Immature natural killer cell (primary cell): Measurements from ENCODE around the gene HDAC8. TPM values are rescaled to one million over a fixed set of nuclear protein-coding genes. Genes with fewer than 3 reads are reported as not detected.
"Not testable (repeated sequence)": the region's sequence is repeated elsewhere in the genome, so short reads cannot be mapped to it uniquely, and the experiment has no call there.

Experiments used
- DNase-seq, 3 donors: peaks; one replicate each; pipeline ENCODE4 v3.0.0; 2022; ENCODE audit warnings: mixed read lengths in 1 of 3
- H3K27ac Mint-ChIP-seq, 6 donors: one replicate each; pipeline ENCODE4 v1.8.0; 2020; ENCODE audit warnings: mixed read lengths in 6 of 6, mild to moderate bottlenecking in 5 of 6, inconsistent platforms in 4 of 6, moderate library complexity in 3 of 6
- H3K27me3 Mint-ChIP-seq, 3 donors: one replicate each; pipeline ENCODE4 v1.8.0; 2020 to 2021; ENCODE audit warnings: low read depth in 3 of 3, mild to moderate bottlenecking in 3 of 3, mixed read lengths in 3 of 3, moderate library complexity in 3 of 3, inconsistent platforms in 1 of 3
- H3K36me3 Mint-ChIP-seq, 3 donors: one replicate each; pipeline ENCODE4 v1.8.0; 2020; ENCODE audit warnings: mixed read lengths in 3 of 3, inconsistent platforms in 2 of 3, mild to moderate bottlenecking in 2 of 3
- H3K4me1 Mint-ChIP-seq, 2 donors: one replicate each; pipeline ENCODE4 v1.8.0; 2020; ENCODE audit warnings: inconsistent platforms in 2 of 2, mild to moderate bottlenecking in 2 of 2, mixed read lengths in 2 of 2, moderate library complexity in 1 of 2
- H3K4me3 Mint-ChIP-seq, 5 donors: one replicate each; pipeline ENCODE4 v1.8.0; 2020; ENCODE audit warnings: mild to moderate bottlenecking in 5 of 5, mixed read lengths in 5 of 5, inconsistent platforms in 3 of 5, moderate library complexity in 3 of 5
- H3K9me3 Mint-ChIP-seq, 6 donors: one replicate each; pipeline ENCODE4 v1.8.0; 2020; ENCODE audit warnings: mild to moderate bottlenecking in 6 of 6, mixed read lengths in 6 of 6, inconsistent platforms in 4 of 6, moderate library complexity in 3 of 6
- polyA plus RNA-seq, 3 donors: library from polyadenylated mRNA; unstranded; fragments of 300-500 nt; fragmentation: Illumina TruSeq; gene quantifications; one replicate each; pipeline ENCODE4 v1.2.3, GENCODE V29; 2021

Gene HDAC8
- polyA plus RNA-seq, 3 donors from 2014 or later: 13.8 to 39.6 (median 20.9) TPM

DNA sequence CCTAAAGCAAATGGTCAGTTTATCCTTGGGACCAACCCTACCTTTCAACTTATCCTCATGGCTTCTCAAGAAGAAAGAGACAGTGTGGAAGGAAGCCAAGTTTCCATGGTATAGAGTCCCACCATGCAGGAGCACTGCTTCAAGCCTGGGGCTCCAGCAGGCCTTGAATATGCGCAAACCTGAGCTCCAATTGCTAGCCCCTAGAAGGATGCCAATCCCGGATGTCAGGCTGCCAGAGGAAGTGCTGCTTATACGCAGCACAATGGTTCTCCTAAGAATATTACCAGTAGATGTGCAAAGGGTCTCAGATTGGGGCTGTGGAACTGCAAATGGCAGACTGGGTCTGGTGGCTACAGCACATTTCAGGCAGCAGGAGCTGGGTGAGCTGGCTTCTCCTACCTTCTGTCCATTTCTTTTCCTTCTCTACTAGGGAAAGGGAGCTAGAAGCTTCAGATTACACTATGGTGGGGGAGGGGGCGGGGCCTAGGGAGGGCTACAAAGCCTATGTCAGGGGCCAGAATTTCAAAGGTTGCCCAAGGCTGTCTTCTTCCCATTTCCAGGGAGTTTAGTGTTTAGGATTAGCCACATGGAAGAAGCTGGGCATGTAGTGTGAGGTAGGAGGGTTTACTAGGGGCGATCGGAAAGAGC, 226.2 kb downstream of the HDAC8 start:
- no peak overlapping the region for H3K4me3 Mint-ChIP-seq
- no peaks in the 10 kb centered on the region for H3K4me1 Mint-ChIP-seq
- no peaks in the 10 kb centered on the region for H3K9me3 Mint-ChIP-seq
- DNase-seq: no peak
- peaks cover 0 to 5% (median 3%) of the 10 kb centered on the region in 3 donors for H3K27me3 Mint-ChIP-seq
- H3K36me3 Mint-ChIP-seq: peaks cover 0 to 10% (median 6%) of the 10 kb centered on the region in 3 donors
- no peak overlapping the region for H3K27ac Mint-ChIP-seq

DNA sequence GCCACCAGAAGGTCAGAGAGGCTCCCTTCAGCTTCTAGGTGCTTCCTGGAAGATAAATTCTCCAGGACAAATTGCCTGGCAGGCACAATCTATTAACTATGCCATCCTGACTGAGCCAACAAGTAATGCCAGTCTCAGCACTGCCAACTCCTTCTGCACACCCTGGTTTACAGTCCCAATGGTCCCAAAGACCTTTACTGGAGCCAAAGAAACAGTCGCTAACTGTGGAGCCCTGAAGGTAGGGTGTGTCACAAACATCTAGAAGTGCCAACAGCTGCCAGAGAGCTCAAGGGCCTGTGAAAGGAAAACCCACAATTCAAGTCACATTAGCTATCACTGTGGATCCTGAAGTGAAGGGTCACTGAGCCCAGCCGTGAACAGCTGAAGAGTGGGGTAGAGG, 232.0 kb downstream of the HDAC8 start:
- Mint-ChIP-seq H3K9me3 (no peaks in the 10 kb centered on the region), H3K4me1 (no peaks in the 10 kb centered on the region), H3K36me3 (peaks cover 0 to 12% (median 0%) of the 10 kb centered on the region in 3 donors), H3K27ac (no peak overlapping the region), H3K4me3 (no peak overlapping the region), H3K27me3 (peaks cover 0 to 1% (median 0%) of the 10 kb centered on the region in 3 donors)
- no peak for DNase-seq

DNA sequence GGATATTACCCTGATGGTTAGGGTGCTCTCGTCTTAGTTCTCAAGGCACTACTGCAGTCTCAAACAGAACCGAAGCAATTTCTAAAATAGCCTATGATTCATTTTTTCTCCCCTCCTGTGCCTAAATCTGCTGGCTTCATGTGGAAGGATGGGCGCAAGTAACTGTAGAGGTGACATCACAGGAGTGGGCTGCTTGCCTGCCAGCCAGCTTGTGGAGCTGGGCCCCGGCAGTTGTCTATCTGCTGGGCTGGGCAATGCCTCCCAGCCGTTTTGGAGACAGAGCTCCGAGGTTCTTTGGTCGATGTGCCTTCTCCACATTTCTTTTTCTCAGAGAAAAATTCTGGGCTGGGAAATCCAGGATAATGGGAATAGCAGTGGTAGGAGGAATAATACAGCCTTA, 232.6 kb downstream of the HDAC8 start:
- no peak overlapping the region for H3K27ac Mint-ChIP-seq
- DNase-seq: no peak
- H3K27me3 Mint-ChIP-seq: peaks cover 0 to 1% (median 0%) of the 10 kb centered on the region in 3 donors
- H3K4me1 Mint-ChIP-seq: no peaks in the 10 kb centered on the region
- H3K9me3 Mint-ChIP-seq: no peaks in the 10 kb centered on the region
- H3K36me3 Mint-ChIP-seq: peaks cover 0 to 16% (median 0%) of the 10 kb centered on the region in 3 donors
- H3K4me3 Mint-ChIP-seq: no peak overlapping the region

DNA sequence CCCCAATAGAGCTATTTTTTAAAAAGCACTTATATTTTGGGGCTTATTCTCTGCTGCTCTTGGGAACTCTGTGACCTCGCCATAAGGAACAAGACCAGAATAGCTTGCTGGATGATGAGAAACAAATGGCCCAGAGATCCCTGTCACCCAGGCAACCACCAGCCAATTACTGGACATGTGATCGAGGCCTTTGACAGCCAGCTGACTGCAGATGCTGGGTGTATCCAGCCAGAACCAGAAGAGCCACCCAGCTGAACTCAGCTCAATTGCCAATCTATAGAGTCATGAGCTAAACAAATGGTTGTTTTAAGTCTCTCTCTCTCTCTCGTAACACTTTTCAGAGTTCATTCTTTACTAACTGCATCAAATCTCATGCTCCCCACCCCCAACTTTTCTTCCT, 242.5 kb downstream of the HDAC8 start:
- Mint-ChIP-seq H3K27me3 (peaks cover 0 to 9% (median 2%) of the 10 kb centered on the region in 3 donors), H3K36me3 (peaks cover 0 to 2% (median 0%) of the 10 kb centered on the region in 3 donors), H3K9me3 (no peaks in the 10 kb centered on the region), H3K27ac (peak overlapping the region in 1 of 6 donors; percentile 58), H3K4me1 (peaks cover 1 to 6% of the 10 kb centered on the region in 2 donors), H3K4me3 (no peak overlapping the region)
- no peak for DNase-seq

DNA sequence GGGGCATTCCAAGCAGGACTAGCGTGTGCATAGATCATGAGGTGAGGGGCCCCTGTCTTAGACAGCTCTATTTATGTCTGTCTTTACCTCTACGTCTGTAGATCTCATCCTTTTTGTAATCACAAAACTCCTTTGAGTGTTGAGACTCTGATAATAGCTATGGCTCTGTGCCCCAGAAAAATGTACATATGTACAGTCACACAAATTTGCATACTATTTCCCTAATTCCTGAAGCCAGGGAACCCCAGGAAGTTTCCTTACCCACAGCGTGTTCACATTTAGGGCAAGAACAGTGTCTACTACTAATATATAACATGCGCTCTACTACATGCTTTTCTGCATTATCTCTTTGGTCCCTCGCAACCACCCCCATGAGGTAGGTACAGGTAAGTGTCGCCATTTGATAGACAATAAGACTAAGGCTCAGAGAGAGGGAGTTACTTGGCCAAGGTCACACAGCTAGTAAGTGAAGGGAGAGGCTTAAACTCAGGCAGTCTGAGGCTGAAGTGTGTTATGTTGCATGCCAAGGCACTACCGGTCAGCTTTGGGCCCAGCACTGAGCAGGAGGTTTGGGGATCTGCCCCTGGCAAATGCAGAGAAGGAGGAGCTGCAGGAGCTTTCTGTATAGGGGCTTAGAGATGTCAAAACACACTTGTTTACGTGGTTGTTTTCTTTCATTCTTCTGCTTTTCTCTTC, 245.9 kb downstream of the HDAC8 start:
- peaks cover 0 to 13% (median 2%) of the 10 kb centered on the region in 3 donors for H3K27me3 Mint-ChIP-seq
- H3K4me1 Mint-ChIP-seq: peaks cover 0 to 3% of the 10 kb centered on the region in 2 donors
- no peak overlapping the region for H3K27ac Mint-ChIP-seq
- H3K36me3 Mint-ChIP-seq: no peaks in the 10 kb centered on the region
- DNase-seq: no peak
- no peak overlapping the region for H3K4me3 Mint-ChIP-seq
- no peaks in the 10 kb centered on the region for H3K9me3 Mint-ChIP-seq

DNA sequence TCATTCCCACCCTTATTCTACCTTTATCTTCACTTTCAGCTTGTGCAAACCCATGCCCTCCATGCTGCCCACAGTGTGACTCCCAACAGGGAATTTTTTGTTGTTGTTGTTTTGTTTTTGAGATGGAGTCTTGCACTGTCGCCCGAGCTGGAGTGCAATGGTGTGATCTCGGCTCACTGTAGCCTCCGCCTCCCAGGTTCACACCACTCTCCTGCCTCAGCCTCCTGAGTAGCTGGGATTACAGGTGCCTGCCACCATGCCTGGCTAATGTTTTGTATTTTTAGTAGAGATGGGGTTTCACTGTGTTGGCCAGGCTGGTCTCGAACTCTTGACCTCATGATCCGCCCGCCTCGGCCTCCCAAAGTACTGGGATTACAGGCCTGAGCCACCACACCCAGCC, 253.0 kb downstream of the HDAC8 start:
- H3K4me1 Mint-ChIP-seq, H3K4me3 Mint-ChIP-seq, H3K27ac Mint-ChIP-seq, H3K9me3 Mint-ChIP-seq, DNase-seq, H3K36me3 Mint-ChIP-seq, H3K27me3 Mint-ChIP-seq: not testable (repeated sequence)

DNA sequence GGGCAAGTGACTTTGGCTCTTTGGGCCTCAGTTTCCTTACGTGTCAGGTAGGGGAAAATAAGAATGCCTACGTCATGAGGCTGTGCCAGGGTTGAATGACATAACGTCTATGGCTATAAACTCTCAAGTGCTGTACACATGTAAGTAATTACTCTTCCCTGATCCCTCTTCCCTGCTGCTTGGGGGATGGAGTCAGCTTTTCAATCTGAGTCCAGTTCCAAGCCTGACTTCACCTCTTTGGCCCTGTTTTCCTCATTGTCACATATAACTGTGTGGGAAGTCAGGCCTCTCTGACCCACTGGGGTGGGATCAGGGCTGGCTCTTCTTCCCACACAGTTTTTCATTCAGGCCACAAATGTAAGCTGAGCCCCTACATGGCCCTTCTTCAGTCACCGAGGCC, 255.5 kb downstream of the HDAC8 start:
- H3K4me1 Mint-ChIP-seq: no peaks in the 10 kb centered on the region

DNA sequence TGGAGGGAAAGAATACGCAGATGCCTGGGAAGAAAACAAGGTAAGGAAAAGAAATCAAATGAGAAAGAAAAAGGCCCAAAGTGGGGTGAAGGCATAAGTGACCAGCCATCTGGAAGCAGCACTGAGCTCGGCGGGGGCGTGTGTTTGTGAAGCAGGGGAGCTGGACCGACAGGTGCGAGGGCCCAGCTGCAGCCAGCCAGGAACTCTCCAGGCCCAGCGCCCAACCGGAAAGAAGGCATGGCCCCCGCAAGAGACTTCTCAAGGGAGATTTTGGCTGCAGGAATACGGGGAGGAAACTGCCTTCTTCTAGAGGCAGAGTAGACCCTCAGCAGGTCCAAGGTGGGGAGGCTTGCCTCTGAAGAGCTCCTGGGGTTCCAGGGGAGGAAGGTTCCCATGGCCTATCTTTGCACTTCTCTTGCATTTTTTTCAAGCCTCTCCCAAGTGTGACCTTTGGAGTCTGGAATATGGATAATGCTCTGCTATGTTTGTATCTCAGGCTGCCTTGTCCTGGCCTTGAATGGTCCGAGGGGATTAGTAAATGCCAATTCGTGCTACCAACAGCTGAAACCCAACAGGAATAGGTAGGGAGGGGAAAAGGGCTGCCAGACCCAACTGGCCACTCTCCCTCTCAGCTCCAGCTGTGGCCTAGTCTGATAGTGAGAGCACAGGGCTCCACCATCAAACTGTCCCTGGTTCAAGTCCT, 256.1 kb downstream of the HDAC8 start:
- H3K4me1 Mint-ChIP-seq: no peaks in the 10 kb centered on the region
- H3K27ac Mint-ChIP-seq: no peak overlapping the region
- no peak overlapping the region for H3K4me3 Mint-ChIP-seq
- no peaks in the 10 kb centered on the region for H3K9me3 Mint-ChIP-seq
- peaks cover 0 to 14% (median 6%) of the 10 kb centered on the region in 3 donors for H3K27me3 Mint-ChIP-seq
- no peaks in the 10 kb centered on the region for H3K36me3 Mint-ChIP-seq
- no peak for DNase-seq

More for the DNA sequence above, 255.5 kb downstream of the HDAC8 start:
- Mint-ChIP-seq H3K9me3 (no peaks in the 10 kb centered on the region), H3K4me3 (no peak overlapping the region), H3K27ac (no peak overlapping the region), H3K36me3 (no peaks in the 10 kb centered on the region), H3K27me3 (peaks cover 0 to 14% (median 6%) of the 10 kb centered on the region in 3 donors)
- no peak for DNase-seq

DNA sequence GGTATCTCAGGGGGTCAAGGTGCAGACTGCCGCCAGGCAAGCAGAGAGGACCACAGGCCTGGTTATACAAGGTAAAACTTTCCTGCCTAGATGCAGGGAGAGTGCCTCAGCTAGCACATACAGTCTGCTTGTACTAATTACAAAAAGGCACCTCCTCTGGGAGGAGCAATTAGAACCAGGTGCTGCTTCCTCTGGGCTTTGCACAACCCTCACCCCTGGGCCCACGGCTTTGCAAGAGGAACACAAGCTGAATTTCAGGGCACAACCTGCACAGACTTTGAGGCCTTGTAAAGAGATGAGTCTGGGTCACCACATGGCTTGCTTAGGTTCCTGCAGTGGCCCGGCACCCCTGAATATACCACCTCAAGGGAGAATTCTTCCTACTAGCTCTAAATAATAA, 257.8 kb downstream of the HDAC8 start:
- no peaks in the 10 kb centered on the region for H3K36me3 Mint-ChIP-seq
- peaks cover 0 to under 1% of the 10 kb centered on the region in 2 donors for H3K4me1 Mint-ChIP-seq
- DNase-seq: no peak
- no peaks in the 10 kb centered on the region for H3K9me3 Mint-ChIP-seq
- peaks cover 0 to 14% (median 10%) of the 10 kb centered on the region in 3 donors for H3K27me3 Mint-ChIP-seq
- H3K4me3 Mint-ChIP-seq: no peak overlapping the region
- H3K27ac Mint-ChIP-seq: no peak overlapping the region

DNA sequence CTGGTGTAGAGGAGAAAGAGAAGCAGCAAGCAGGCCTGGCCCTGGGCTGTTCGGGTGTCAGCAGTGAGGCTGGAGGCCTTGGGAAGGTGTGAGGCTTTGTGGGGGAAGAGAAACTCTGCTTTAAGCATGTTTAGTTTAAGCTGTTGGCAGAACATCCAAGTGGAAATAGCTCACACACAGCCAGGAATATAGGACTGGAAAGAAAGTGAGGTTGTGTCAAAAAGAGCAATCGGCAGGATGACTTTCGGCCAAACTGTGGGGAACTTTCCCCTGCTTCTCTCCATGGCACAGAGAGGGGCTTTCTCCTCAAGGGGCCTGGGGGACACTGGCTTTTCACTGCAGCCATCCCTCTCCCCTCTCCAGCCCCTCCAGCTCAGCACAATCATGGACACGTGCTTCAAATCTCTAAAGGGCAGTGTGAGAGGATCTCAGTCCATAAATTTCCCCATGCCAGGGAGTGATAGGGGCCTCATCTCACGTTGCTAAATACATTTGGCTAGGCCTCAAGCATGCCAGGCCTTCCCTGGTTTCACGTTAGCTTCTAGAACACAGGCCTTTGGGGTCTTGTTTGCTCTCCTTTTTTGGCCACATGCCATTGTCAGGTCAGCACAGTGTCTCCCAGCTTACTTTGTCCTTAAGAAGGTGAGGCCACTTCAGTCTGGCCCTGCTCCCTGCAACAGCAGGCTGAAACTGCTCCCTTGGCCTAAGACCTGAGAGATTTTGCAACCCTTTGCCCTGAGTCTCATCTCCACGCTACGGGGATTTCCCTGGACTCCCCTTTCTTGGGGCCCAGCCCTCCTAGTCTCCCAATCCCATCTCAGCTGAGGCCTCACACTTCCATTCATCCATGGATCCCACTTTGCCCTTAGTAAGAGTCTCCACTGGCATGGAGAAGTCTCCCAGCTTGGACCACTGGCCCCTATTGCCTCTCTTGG, 258.7 kb downstream of the HDAC8 start:
- H3K36me3 Mint-ChIP-seq: no peaks in the 10 kb centered on the region
- H3K27ac Mint-ChIP-seq: no peak overlapping the region
- H3K4me1 Mint-ChIP-seq: peaks cover 9% of the 10 kb centered on the region in 2 donors
- H3K4me3 Mint-ChIP-seq: no peak overlapping the region
- no peaks in the 10 kb centered on the region for H3K9me3 Mint-ChIP-seq
- H3K27me3 Mint-ChIP-seq: peaks cover 0 to 14% (median 10%) of the 10 kb centered on the region in 3 donors
- no peak for DNase-seq

DNA sequence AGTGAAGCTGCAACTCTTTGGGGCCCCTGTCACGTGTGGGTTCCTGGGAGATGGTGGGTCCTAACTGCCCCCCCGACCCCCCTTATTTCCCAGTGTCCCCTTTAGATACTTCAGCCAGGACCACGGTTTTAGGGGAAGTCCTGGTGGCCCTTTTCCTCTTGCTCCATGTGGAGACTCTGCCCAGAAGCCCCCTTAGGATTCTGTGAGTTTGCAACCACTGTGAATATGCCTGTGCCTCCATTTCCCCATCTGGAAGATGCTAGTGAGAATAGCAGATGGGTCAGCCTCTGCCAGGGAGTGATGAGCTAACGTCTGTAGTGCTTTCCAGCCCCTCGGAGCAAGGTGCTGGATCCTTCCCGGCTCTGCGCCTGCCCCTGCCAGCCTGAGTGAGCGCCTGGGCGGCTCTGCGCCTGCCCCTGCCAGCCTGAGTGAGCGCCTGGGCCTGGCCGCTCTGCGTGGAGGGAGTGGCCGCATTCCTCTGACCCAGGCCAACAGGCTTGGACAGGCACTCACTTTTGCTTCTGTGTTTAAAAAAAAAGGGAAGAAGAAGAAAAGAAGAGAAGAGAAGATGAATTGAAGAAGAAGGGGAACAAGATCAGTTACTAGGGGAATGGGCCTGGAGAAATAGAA, 260.2 kb downstream of the HDAC8 start:
- Mint-ChIP-seq H3K27me3 (peaks cover 0 to 23% (median 21%) of the 10 kb centered on the region in 3 donors), H3K9me3 (no peaks in the 10 kb centered on the region), H3K36me3 (no peaks in the 10 kb centered on the region), H3K4me1 (peaks cover 22 to 25% of the 10 kb centered on the region in 2 donors), H3K4me3 (no peak overlapping the region), H3K27ac (no peak overlapping the region)
- DNase-seq: no peak

DNA sequence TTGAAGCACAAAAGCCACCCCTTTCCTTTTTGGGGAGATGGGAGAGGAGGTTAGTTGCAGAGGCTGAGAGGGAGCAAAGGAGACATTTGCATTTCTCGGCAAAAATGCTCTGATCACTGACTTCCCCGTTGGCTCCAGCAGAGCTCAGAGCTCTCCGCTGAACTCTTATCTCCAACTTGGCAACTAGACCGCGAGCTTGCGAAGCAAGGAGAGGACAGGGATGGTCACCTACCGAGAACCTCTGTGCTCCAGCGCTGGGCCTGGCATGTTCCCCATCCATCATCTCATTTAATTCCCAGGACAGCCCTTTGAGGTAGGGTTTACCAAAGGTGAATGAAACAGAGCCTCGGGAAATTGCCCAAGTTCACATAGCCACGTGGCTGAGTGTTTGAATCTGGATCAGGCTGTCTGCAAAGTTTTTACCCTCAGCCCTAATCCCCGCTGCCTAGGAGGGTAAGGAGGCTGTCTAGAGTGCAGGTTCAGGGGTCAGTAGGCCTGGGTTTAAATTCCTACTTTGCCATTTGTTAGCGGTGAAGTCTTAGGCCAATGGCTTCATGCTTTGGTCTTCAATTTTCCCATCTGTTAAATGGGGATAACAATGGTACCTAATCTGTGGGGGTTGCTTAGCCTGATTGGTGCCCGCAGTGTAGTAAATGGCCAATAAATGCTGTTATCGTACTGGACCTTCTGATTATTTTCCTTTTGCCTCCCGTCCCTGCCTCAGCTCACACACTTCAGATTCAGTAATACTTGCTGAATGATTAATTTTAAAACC, 263.2 kb downstream of the HDAC8 start:
- Mint-ChIP-seq H3K4me1 (peaks cover 35 to 39% of the 10 kb centered on the region in 2 donors), H3K27ac (no peak overlapping the region), H3K4me3 (peak overlapping the region; percentile 61 to 85 (median 79)), H3K9me3 (no peaks in the 10 kb centered on the region), H3K27me3 (peaks cover 6 to 35% (median 22%) of the 10 kb centered on the region in 3 donors), H3K36me3 (no peaks in the 10 kb centered on the region)
- no peak for DNase-seq
